22Rv1 (cell line): Measurements from ENCODE around the gene C7.

ENCODE experiments used
- CTCF ChIP-seq: fragments of 450-650 bp; IDR thresholded peaks from 2 replicates; pipeline ENCODE4 v1.5.1; 2017; ENCODE audit warnings: mild to moderate bottlenecking
- ZFX ChIP-seq: fragments of 450-650 bp; IDR thresholded peaks from 2 replicates; pipeline ENCODE4 v1.6.1; 2017; ENCODE audit warnings: antibody characterized with exemption, borderline replicate concordance

GRCh38 chr5:40909723-40910122, 426 bp downstream of the C7 start:
- TF ChIP-seq CTCF (no peak), ZFX (no peak)
